Measurements from ENCODE around the gene APOBEC3F.
"Not testable (repeated sequence)": the region's sequence is repeated elsewhere in the genome, so short reads cannot be mapped to it uniquely, and the experiment has no call there.

The APOBEC3F gene

DNA sequence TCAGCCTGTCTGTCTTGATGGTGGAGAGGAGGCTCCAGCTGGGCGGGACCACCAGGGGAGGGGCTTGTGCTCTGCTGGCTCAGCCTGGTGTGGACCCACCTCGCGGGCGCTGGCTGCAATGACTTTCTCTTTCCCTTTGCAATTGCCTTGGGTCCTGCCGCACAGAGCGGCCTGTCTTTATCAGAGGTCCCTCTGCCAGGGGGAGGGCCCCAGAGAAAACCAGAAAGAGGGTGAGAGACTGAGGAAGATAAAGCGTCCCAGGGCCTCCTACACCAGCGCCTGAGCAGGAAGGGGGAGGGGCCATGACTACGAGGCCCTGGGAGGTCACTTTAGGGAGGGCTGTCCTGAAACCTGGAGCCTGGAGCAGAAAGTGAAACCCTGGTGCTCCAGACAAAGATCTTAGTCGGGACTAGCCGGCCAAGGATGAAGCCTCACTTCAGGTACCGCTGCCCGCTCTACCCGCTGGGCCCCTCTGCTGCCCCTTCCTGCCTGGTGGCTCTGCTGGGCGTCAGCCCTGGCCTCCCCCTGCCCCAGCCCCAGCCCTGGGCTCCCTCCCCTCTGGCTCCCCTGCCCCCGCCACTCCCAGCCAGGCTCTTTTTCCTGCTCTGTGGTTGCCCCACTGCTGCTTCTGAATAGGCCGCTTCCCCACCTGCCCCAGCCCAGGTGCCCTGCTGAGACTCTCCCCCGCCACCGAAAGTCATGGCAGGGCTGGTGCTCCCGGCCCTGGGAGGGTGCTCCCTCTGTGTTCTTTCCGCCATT lies at the start of gene APOBEC3F:
Gene APOBEC3F (plus strand): TSS at position 327 of the 759 bp plus-strand sequence. CDS start 97 bp downstream, at position 424.
- H3K9ac ChIP-seq (ENCODE audit: low read length); H3K79me2 ChIP-seq (ENCODE audit: insufficient read depth, low read length); H3K4me2 ChIP-seq (ENCODE audit: low read length); H3K9me2 ChIP-seq (ENCODE audit: low read depth, low read length); H3K36me3 ChIP-seq (ENCODE audit: insufficient read depth, low read length); H3K4me1 ChIP-seq (ENCODE audit: insufficient read depth, low read length, severe bottlenecking); H3F3A ChIP-seq (ENCODE audit: insufficient read depth, low read length); H3K9me3 ChIP-seq (ENCODE audit: low read length); H3K27ac ChIP-seq (ENCODE audit: low read depth, low read length, poor library complexity, severe bottlenecking); H3K27me3 ChIP-seq (ENCODE audit: insufficient read depth, low read length); H4K20me1 ChIP-seq (ENCODE audit: insufficient read depth, low read length); H2AFZ ChIP-seq (ENCODE audit: low read length); H3K4me3 ChIP-seq (ENCODE audit: low read depth, low read length, poor library complexity, severe bottlenecking): not testable (repeated sequence)

DNA sequence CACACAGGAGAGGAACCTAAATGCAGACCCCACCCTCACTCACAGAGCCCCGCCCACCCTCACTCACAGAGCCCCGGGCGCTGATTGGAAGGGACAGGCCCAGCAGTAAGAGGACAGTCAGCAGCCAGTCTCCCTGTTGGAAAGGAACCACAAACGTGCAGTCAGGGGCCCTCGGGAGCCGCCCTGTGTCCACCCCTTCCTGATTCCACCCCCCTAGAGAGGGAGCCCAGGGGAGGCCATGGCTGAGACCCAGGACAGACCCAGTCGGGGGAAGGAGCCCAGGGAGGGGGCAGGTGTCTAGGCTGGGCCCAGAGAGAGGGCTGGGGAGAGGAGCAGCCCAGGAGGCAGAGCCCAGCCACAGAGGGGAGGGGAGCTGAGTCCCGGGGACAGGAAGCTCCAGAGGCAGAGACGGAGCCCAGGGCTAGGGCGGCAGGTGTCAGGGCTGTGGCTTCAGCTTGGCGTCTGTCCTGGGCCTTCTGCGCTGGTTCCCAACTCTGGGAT lies 47.7 kb upstream of the APOBEC3F start:
- not testable (repeated sequence) for H3K9me3 ChIP-seq (ENCODE audit: low read length); H2AFZ ChIP-seq (ENCODE audit: low read length); H3K4me3 ChIP-seq (ENCODE audit: low read depth, low read length, poor library complexity, severe bottlenecking); H3K4me2 ChIP-seq (ENCODE audit: low read length); H3K9ac ChIP-seq (ENCODE audit: low read length); H4K20me1 ChIP-seq (ENCODE audit: insufficient read depth, low read length); H3K9me2 ChIP-seq (ENCODE audit: low read depth, low read length); H3K79me2 ChIP-seq (ENCODE audit: insufficient read depth, low read length); H3K4me1 ChIP-seq (ENCODE audit: insufficient read depth, low read length, severe bottlenecking); H3K36me3 ChIP-seq (ENCODE audit: insufficient read depth, low read length); H3K27ac ChIP-seq (ENCODE audit: low read depth, low read length, poor library complexity, severe bottlenecking); H3F3A ChIP-seq (ENCODE audit: insufficient read depth, low read length); H3K27me3 ChIP-seq (ENCODE audit: insufficient read depth, low read length)

DNA sequence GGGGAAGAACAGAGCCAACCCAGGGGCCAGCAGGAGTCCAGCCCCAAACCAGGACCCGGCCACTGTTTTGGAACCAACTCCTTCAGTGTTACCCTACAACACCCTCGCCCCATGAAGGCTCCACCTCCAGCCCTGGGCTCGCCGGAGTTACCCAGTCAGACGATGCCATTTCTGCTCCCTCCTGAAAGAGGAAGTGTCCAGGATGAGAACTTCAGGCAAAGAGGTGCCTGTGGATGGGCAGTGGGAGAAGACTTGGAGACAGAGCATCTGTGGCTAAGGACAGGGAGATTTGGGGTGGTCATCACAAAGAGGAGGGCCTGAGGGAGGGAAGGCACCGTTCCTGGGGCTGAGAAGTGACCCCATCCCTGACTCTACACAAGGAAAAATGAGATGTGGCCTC lies 44.6 kb upstream of the APOBEC3F start:
- no peak overlapping the region for H3K9ac ChIP-seq (ENCODE audit: low read length)
- no peak overlapping the region for H3K27ac ChIP-seq (ENCODE audit: low read depth, low read length, poor library complexity, severe bottlenecking)
- H3K4me1 ChIP-seq (ENCODE audit: insufficient read depth, low read length, severe bottlenecking) = no peaks in the 10 kb centered on the region
- H3K9me2 ChIP-seq (ENCODE audit: low read depth, low read length) = no peaks in the 10 kb centered on the region
- H3K27me3 ChIP-seq (ENCODE audit: insufficient read depth, low read length) = no peaks in the 10 kb centered on the region
- no peaks in the 10 kb centered on the region for H3K9me3 ChIP-seq (ENCODE audit: low read length)
- no peak overlapping the region for H2AFZ ChIP-seq (ENCODE audit: low read length)
- H3K36me3 ChIP-seq (ENCODE audit: insufficient read depth, low read length) = no peaks in the 10 kb centered on the region
- H3K4me2 ChIP-seq (ENCODE audit: low read length) = no peak overlapping the region
- no peaks in the 10 kb centered on the region for H4K20me1 ChIP-seq (ENCODE audit: insufficient read depth, low read length)
- H3K4me3 ChIP-seq (ENCODE audit: low read depth, low read length, poor library complexity, severe bottlenecking) = no peak overlapping the region
- H3F3A ChIP-seq (ENCODE audit: insufficient read depth, low read length) = no peaks in the 10 kb centered on the region
- H3K79me2 ChIP-seq (ENCODE audit: insufficient read depth, low read length) = no peaks in the 10 kb centered on the region
- TF ChIP-seq, protein P1, sequence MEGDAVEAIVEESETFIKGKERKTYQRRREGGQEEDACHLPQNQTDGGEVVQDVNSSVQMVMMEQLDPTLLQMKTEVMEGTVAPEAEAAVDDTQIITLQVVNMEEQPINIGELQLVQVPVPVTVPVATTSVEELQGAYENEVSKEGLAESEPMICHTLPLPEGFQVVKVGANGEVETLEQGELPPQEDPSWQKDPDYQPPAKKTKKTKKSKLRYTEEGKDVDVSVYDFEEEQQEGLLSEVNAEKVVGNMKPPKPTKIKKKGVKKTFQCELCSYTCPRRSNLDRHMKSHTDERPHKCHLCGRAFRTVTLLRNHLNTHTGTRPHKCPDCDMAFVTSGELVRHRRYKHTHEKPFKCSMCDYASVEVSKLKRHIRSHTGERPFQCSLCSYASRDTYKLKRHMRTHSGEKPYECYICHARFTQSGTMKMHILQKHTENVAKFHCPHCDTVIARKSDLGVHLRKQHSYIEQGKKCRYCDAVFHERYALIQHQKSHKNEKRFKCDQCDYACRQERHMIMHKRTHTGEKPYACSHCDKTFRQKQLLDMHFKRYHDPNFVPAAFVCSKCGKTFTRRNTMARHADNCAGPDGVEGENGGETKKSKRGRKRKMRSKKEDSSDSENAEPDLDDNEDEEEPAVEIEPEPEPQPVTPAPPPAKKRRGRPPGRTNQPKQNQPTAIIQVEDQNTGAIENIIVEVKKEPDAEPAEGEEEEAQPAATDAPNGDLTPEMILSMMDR (IDR thresholded peaks at IDR 0.05; ENCODE audit: low read length) = no peak
- TF ChIP-seq EZH2 (IDR thresholded peaks at IDR 0.05; ENCODE audit: borderline replicate concordance, low read length) = no peak

DNA sequence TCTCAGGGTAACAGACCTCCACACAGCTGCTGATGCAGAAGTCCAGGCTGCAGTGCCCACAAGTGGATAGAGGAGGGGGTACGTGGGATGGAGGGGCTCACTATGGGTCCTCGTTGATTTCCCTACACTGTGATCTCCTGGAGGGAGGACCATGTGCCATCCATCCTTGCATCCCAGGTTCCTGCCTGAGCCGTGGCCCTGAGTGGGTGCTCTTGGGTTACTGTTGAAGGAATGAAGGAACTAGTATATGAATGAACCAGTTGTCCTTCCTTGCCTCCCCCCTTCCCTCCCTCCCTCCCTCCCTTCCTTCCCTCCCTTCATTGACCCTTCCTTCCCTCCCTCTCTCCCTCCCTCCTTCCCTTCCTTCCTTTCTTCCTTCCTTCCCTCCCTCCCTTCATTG lies 43.1 kb upstream of the APOBEC3F start:
- Histone ChIP-seq H3K9me3 (ENCODE audit: low read length) (no peaks in the 10 kb centered on the region), H3K9ac (ENCODE audit: low read length) (no peak overlapping the region), H3K4me2 (ENCODE audit: low read length) (no peak overlapping the region), H4K20me1 (ENCODE audit: insufficient read depth, low read length) (no peaks in the 10 kb centered on the region), H3K4me1 (ENCODE audit: insufficient read depth, low read length, severe bottlenecking) (no peaks in the 10 kb centered on the region), H3K4me3 (ENCODE audit: low read depth, low read length, poor library complexity, severe bottlenecking) (no peak overlapping the region), H3K36me3 (ENCODE audit: insufficient read depth, low read length) (no peaks in the 10 kb centered on the region), H3K27me3 (ENCODE audit: insufficient read depth, low read length) (no peaks in the 10 kb centered on the region), H3F3A (ENCODE audit: insufficient read depth, low read length) (no peaks in the 10 kb centered on the region), H3K9me2 (ENCODE audit: low read depth, low read length) (no peaks in the 10 kb centered on the region), H3K27ac (ENCODE audit: low read depth, low read length, poor library complexity, severe bottlenecking) (no peak overlapping the region), H3K79me2 (ENCODE audit: insufficient read depth, low read length) (no peaks in the 10 kb centered on the region), H2AFZ (ENCODE audit: low read length) (no peak overlapping the region)
- TF ChIP-seq EZH2 (IDR thresholded peaks at IDR 0.05; ENCODE audit: borderline replicate concordance, low read length) = no peak
- TF ChIP-seq, protein P1 (IDR thresholded peaks at IDR 0.05; ENCODE audit: low read length) = no peak
